Activated naive CD4-positive, alpha-beta T cell treated with anti-CD3 and anti-CD28 coated beads, Interleukin-2, amount 50 U/mL, for 72 hours (primary cell): ENCODE data around the gene DDX28. TPM values are rescaled to one million over a fixed set of nuclear protein-coding genes. Genes with fewer than 3 reads are reported as not detected.
"Not testable (repeated sequence)": the region's sequence is repeated elsewhere in the genome, so short reads cannot be mapped to it uniquely, and the experiment has no call there.

Experiments used
- ATAC-seq, 2 donors: fragments of 150-1000 bp; cut with Tn5 transposase; 2 replicates each; pipeline ENCODE4 v1.10.0; 2021; ENCODE audit warnings: mild to moderate bottlenecking in 2 of 2, moderate library complexity in 2 of 2
- DNase-seq, 2 donors: peaks; one replicate each; pipeline ENCODE4 v3.0.0; 2021 to 2022; ENCODE audit warnings: low spot score in 2 of 2
- H3K27ac Mint-ChIP-seq, 2 donors: one replicate each; pipeline ENCODE4 v1.8.0; 2022; ENCODE audit warnings: mild to moderate bottlenecking in 2 of 2, mixed read lengths in 2 of 2
- H3K36me3 Mint-ChIP-seq, 2 donors: one replicate each; pipeline ENCODE4 v1.8.0; 2022; ENCODE audit warnings: mixed read lengths in 2 of 2
- H3K9me3 Mint-ChIP-seq, 2 donors: one replicate each; pipeline ENCODE4 v1.8.0; 2022; ENCODE audit warnings: mixed read lengths in 2 of 2
- total RNA-seq, 2 donors: library from RNA; stranded (reverse); gene quantifications; one replicate each; pipeline ENCODE4 v1.2.3, GENCODE V29; 2022

DDX28 gene
- total RNA-seq, 2 donors from 2014 or later, result 7.7 to 15.6 TPM

- peaks cover 9 to 15% of the 10 kb centered on the region in 2 donors for H3K36me3 Mint-ChIP-seq
- DNase-seq, result no peak
- no peak for ATAC-seq
- no peaks in the 10 kb centered on the region for H3K9me3 Mint-ChIP-seq
- no peak overlapping the region for H3K27ac Mint-ChIP-seq
Measured at GRCh38 chr16:68049449-68049848, 26.4 kb upstream of the DDX28 start.

- Mint-ChIP-seq H3K36me3 (peaks cover 9 to 10% of the 10 kb centered on the region in 2 donors), H3K9me3 (no peaks in the 10 kb centered on the region), H3K27ac (peak overlapping the region in 1 of 2 donors; percentile 72)
- no peak for ATAC-seq
- no peak for DNase-seq
Measured at GRCh38 chr16:68047987-68048386, 25.0 kb upstream of the DDX28 start.

- DNase-seq, result no peak
- no peak for ATAC-seq
- peaks cover 0 to 10% of the 10 kb centered on the region in 2 donors for H3K36me3 Mint-ChIP-seq
- H3K9me3 Mint-ChIP-seq, result no peaks in the 10 kb centered on the region
- H3K27ac Mint-ChIP-seq, result peak overlapping the region in 1 of 2 donors; percentile 31
Measured at GRCh38 chr16:68046106-68046505, 23.1 kb upstream of the DDX28 start.

- no peak for DNase-seq
- no peak for ATAC-seq
- Mint-ChIP-seq H3K9me3 (no peaks in the 10 kb centered on the region), H3K27ac (no peak overlapping the region), H3K36me3 (peaks cover 6% of the 10 kb centered on the region in 2 donors)
Measured at GRCh38 chr16:68041783-68042182, 18.8 kb upstream of the DDX28 start.

GRCh38 chr16:68040506-68041288 is 17.7 kb upstream of the DDX28 start:
- H3K27ac Mint-ChIP-seq, result peak overlapping the region in 1 of 2 donors; percentile 74
- DNase-seq (peak; percentile 86 to 92), ATAC-seq (peak; percentile 99)
- H3K36me3 Mint-ChIP-seq, result peaks cover 6% of the 10 kb centered on the region in 2 donors
- no peaks in the 10 kb centered on the region for H3K9me3 Mint-ChIP-seq

GRCh38 chr16:68037841-68038597 is 15.0 kb upstream of the DDX28 start:
- no peak for ATAC-seq
- no peak for DNase-seq
- Mint-ChIP-seq H3K9me3 (no peaks in the 10 kb centered on the region), H3K36me3 (peaks cover 6% of the 10 kb centered on the region in 2 donors), H3K27ac (peak overlapping the region in 1 of 2 donors; percentile 35)

GRCh38 chr16:68035227-68035626 is 12.2 kb upstream of the DDX28 start:
- DNase-seq (no peak), ATAC-seq (no peak)
- Mint-ChIP-seq H3K9me3 (no peaks in the 10 kb centered on the region), H3K36me3 (peaks cover 6% of the 10 kb centered on the region in 2 donors), H3K27ac (peak overlapping the region; percentile 38 to 41)

- Mint-ChIP-seq H3K27ac (no peak overlapping the region), H3K9me3 (no peaks in the 10 kb centered on the region), H3K36me3 (peaks cover 4 to 6% of the 10 kb centered on the region in 2 donors)
- DNase-seq (no peak), ATAC-seq (no peak)
Measured at GRCh38 chr16:68033101-68033500, 10.1 kb upstream of the DDX28 start.

GRCh38 chr16:68031951-68032350 is 8.9 kb upstream of the DDX28 start:
- H3K27ac Mint-ChIP-seq, result peak overlapping the region; percentile 64 to 90
- no peaks in the 10 kb centered on the region for H3K9me3 Mint-ChIP-seq
- ATAC-seq, result peak; percentile 52 to 93
- no peaks in the 10 kb centered on the region for H3K36me3 Mint-ChIP-seq
- DNase-seq, result no peak

- peak overlapping the region in 1 of 2 donors; percentile 22 for H3K27ac Mint-ChIP-seq
- not testable (repeated sequence) for H3K9me3 Mint-ChIP-seq, ATAC-seq, H3K36me3 Mint-ChIP-seq, DNase-seq
Measured at GRCh38 chr16:68030108-68030507, 7.1 kb upstream of the DDX28 start.

- Mint-ChIP-seq H3K36me3 (peaks cover under 1% of the 10 kb centered on the region in 2 donors), H3K27ac (no peak overlapping the region), H3K9me3 (no peaks in the 10 kb centered on the region)
- DNase-seq, result no peak
- ATAC-seq, result no peak
Measured at GRCh38 chr16:68028996-68029395, 6.0 kb upstream of the DDX28 start.

- Mint-ChIP-seq H3K36me3 (peaks cover 17 to 26% of the 10 kb centered on the region in 2 donors), H3K9me3 (no peaks in the 10 kb centered on the region), H3K27ac (peak overlapping the region; percentile 91 to 96)
- DNase-seq (peak in 1 of 2 donors; percentile 21), ATAC-seq (peak in 1 of 2 donors; percentile 12)
Measured at GRCh38 chr16:68022278-68022727, 729 bp downstream of the DDX28 start.

GRCh38 chr16:68021490-68021889 is 1.5 kb downstream of the DDX28 start:
- ATAC-seq, result no peak
- peak overlapping the region; percentile 91 to 96 for H3K27ac Mint-ChIP-seq
- no peaks in the 10 kb centered on the region for H3K9me3 Mint-ChIP-seq
- peaks cover 17 to 26% of the 10 kb centered on the region in 2 donors for H3K36me3 Mint-ChIP-seq
- DNase-seq, result no peak

GRCh38 chr16:68019167-68019680 is 3.8 kb downstream of the DDX28 start:
- H3K36me3 Mint-ChIP-seq, result peaks cover 17 to 26% of the 10 kb centered on the region in 2 donors
- H3K27ac Mint-ChIP-seq, result no peak overlapping the region
- no peak for DNase-seq
- no peak for ATAC-seq
- no peaks in the 10 kb centered on the region for H3K9me3 Mint-ChIP-seq

GRCh38 chr16:68015681-68016080 is 7.4 kb downstream of the DDX28 start, which contains the start of gene DPEP2NB:
Gene DPEP2NB (minus strand): TSS chr16:68015911. CDS start chr16:68015770, 141 bp downstream.
- no peak within 1 kb of the TSS for H3K27ac Mint-ChIP-seq
- ATAC-seq (no peak), DNase-seq (no peak)
- no peaks in the 10 kb centered on the region for H3K36me3 Mint-ChIP-seq
- H3K9me3 Mint-ChIP-seq, result no peaks in the 10 kb centered on the region

GRCh38 chr16:68013440-68013839 is 9.6 kb downstream of the DDX28 start:
- ATAC-seq (peak in 1 of 2 donors; percentile 11), DNase-seq (no peak)
- H3K27ac Mint-ChIP-seq, result no peak overlapping the region

GRCh38 chr16:68009872-68010271 is 13.2 kb downstream of the DDX28 start:
- H3K36me3 Mint-ChIP-seq, ATAC-seq, H3K27ac Mint-ChIP-seq, H3K9me3 Mint-ChIP-seq, DNase-seq: not testable (repeated sequence)

More at GRCh38 chr16:68013440-68013839, 9.6 kb downstream of the DDX28 start:
- Mint-ChIP-seq H3K9me3 (no peaks in the 10 kb centered on the region), H3K36me3 (no peaks in the 10 kb centered on the region)
